H9 (cell line): ENCODE measurements around the gene SS18L1. TPM values are rescaled to one million over a fixed set of nuclear protein-coding genes. Genes with fewer than 3 reads are reported as not detected.

ENCODE experiments used
- DNase-seq: peaks from one replicate; pipeline ENCODE4 v3.0.0-alpha.2; 2017
- H2AFZ ChIP-seq: one replicate; pipeline ENCODE4 v1.6.1; 2013; ENCODE audit warnings: mild to moderate bottlenecking, low read length, control low read depth, moderate library complexity
- H2AK5ac ChIP-seq: 2 replicates; pipeline ENCODE4 v1.6.1; 2013; ENCODE audit warnings: low read length, control low read depth, mixed read lengths; ENCODE audit not compliant: insufficient read length
- H2BK120ac ChIP-seq: one replicate; pipeline ENCODE4 v1.6.1; 2013; ENCODE audit warnings: low read depth, mild to moderate bottlenecking, low read length, control low read depth, inconsistent platforms; ENCODE audit not compliant: poor library complexity, severe bottlenecking
- H2BK12ac ChIP-seq: 2 replicates; pipeline ENCODE4 v1.6.1; 2013; ENCODE audit warnings: low read length, control low read depth, mixed read lengths, low read depth; ENCODE audit not compliant: insufficient read length
- H2BK15ac ChIP-seq: 2 replicates; pipeline ENCODE4 v1.6.1; 2013; ENCODE audit warnings: low read depth, low read length, control low read depth
- H2BK20ac ChIP-seq: one replicate; pipeline ENCODE4 v1.6.1; 2013; ENCODE audit warnings: low read depth, mild to moderate bottlenecking, low read length, control low read depth, inconsistent platforms; ENCODE audit not compliant: poor library complexity, severe bottlenecking
- H2BK5ac ChIP-seq: 2 replicates; pipeline ENCODE4 v1.6.1; 2013; ENCODE audit warnings: low read length, control low read depth, mixed read lengths; ENCODE audit not compliant: insufficient read length
- H3K14ac ChIP-seq: 2 replicates; pipeline ENCODE4 v1.6.1; 2013; ENCODE audit warnings: low read length, control low read depth; ENCODE audit not compliant: insufficient read depth
- H3K18ac ChIP-seq: 2 replicates; pipeline ENCODE4 v1.6.1; 2013; ENCODE audit warnings: low read depth, mild to moderate bottlenecking, mixed read lengths, low read length, control low read depth; ENCODE audit not compliant: insufficient read length
- H3K23ac ChIP-seq: 2 replicates; pipeline ENCODE4 v1.6.1; 2013; ENCODE audit warnings: low read length, control low read depth, mixed read lengths, low read depth; ENCODE audit not compliant: insufficient read length
- H3K23me2 ChIP-seq: 2 replicates; pipeline ENCODE4 v1.6.1; 2013; ENCODE audit warnings: low read depth, mild to moderate bottlenecking, mixed read lengths, low read length, control low read depth; ENCODE audit not compliant: insufficient read length, poor library complexity, severe bottlenecking
- H3K27ac ChIP-seq: 2 replicates; pipeline ENCODE4 v1.5.1; 2013; ENCODE audit warnings: low read length, control low read depth, mixed read lengths, low read depth; ENCODE audit not compliant: insufficient read length
- H3K27me3 ChIP-seq: 2 replicates; pipeline ENCODE4 v1.6.1; 2013; ENCODE audit warnings: low read length, control low read depth, inconsistent platforms; ENCODE audit not compliant: insufficient read depth
- H3K4ac ChIP-seq: 2 replicates; pipeline ENCODE4 v1.6.1; 2013; ENCODE audit warnings: low read depth, mild to moderate bottlenecking, control low read depth, inconsistent platforms, low read length, moderate library complexity
- H3K4me1 ChIP-seq: 2 replicates; pipeline ENCODE4 v1.6.1; 2013; ENCODE audit warnings: low read length, control low read depth, inconsistent platforms; ENCODE audit not compliant: insufficient read depth
- H3K4me2 ChIP-seq: 2 replicates; pipeline ENCODE4 v1.6.1; 2013; ENCODE audit warnings: low read length, control low read depth, mixed read lengths; ENCODE audit not compliant: insufficient read length, insufficient read depth
- H3K56ac ChIP-seq: 2 replicates; pipeline ENCODE4 v1.6.1; 2013; ENCODE audit warnings: low read depth, mild to moderate bottlenecking, mixed read lengths, low read length, control low read depth; ENCODE audit not compliant: insufficient read length
- H3K79me1 ChIP-seq: 2 replicates; pipeline ENCODE4 v1.6.1; 2013; ENCODE audit warnings: low read depth, mild to moderate bottlenecking, moderate library complexity, low read length, control low read depth, inconsistent platforms; ENCODE audit not compliant: insufficient read depth, poor library complexity, severe bottlenecking
- H3K79me2 ChIP-seq: 2 replicates; pipeline ENCODE4 v1.6.1; 2013; ENCODE audit warnings: low read length, control low read depth, inconsistent platforms; ENCODE audit not compliant: insufficient read depth
- H3K9ac ChIP-seq: 2 replicates; pipeline ENCODE4 v1.6.1; 2013; ENCODE audit warnings: low read length, control low read depth, mixed read lengths; ENCODE audit not compliant: insufficient read length; ENCODE audit errors: extremely low read depth
- H3K9me3 ChIP-seq: one replicate; pipeline ENCODE4 v1.6.1; 2013; ENCODE audit warnings: low read depth, low read length, inconsistent platforms; ENCODE audit not compliant: control insufficient read depth
- H3T11ph ChIP-seq: one replicate; pipeline ENCODE4 v1.6.1; 2013; ENCODE audit warnings: mild to moderate bottlenecking, low read length, control low read depth, inconsistent platforms
- H4K20me1 ChIP-seq: one replicate; pipeline ENCODE4 v1.6.1; 2013; ENCODE audit not compliant: control insufficient read depth, insufficient read length, insufficient read depth
- H4K5ac ChIP-seq: 2 replicates; pipeline ENCODE4 v1.6.1; 2013; ENCODE audit warnings: low read depth, mild to moderate bottlenecking, mixed read lengths, low read length, control low read depth; ENCODE audit not compliant: insufficient read length
- H4K8ac ChIP-seq: replicated peaks from 2 replicates; pipeline ENCODE4 v1.6.1; 2013; ENCODE audit warnings: low read length, control low read depth, mixed read lengths, low read depth; ENCODE audit not compliant: insufficient read length
- H4K91ac ChIP-seq: 2 replicates; pipeline ENCODE4 v1.6.1; 2013; ENCODE audit warnings: low read depth, mild to moderate bottlenecking, moderate library complexity, mixed read lengths, low read length, control low read depth; ENCODE audit not compliant: insufficient read length
- H3K27ac Mint-ChIP-seq, 3 experiments: 2 replicates in 2 of 3; 3 replicates in 1 of 3; pipeline ENCODE4 v1.8.0; 2020 to 2021; ENCODE audit warnings: mixed read lengths in 3 of 3, mild to moderate bottlenecking in 1 of 3, moderate library complexity in 1 of 3
- H3K27me3 Mint-ChIP-seq: 2 replicates; pipeline ENCODE4 v1.8.0; 2021; ENCODE audit warnings: low read depth, mild to moderate bottlenecking, moderate library complexity, mixed read lengths
- H3K36me3 Mint-ChIP-seq, 3 experiments: 2 replicates in 2 of 3; 3 replicates in 1 of 3; pipeline ENCODE4 v1.8.0; 2020 to 2021; ENCODE audit warnings: low read depth in 3 of 3, mixed read lengths in 3 of 3; ENCODE audit not compliant: insufficient read depth in 1 of 3
- H3K4me1 Mint-ChIP-seq, 2 experiments: 2 replicates each; pipeline ENCODE4 v1.8.0; 2020; ENCODE audit warnings: mixed read lengths in 2 of 2
- H3K4me3 Mint-ChIP-seq, 2 experiments: 2 replicates in 1 of 2; 3 replicates in 1 of 2; pipeline ENCODE4 v1.8.0; 2020 to 2021; ENCODE audit warnings: mild to moderate bottlenecking in 2 of 2, mixed read lengths in 2 of 2, moderate library complexity in 1 of 2
- H3K9me3 Mint-ChIP-seq, 2 experiments: 2 replicates in 1 of 2; 3 replicates in 1 of 2; pipeline ENCODE4 v1.8.0; 2020; ENCODE audit warnings: mild to moderate bottlenecking in 2 of 2, mixed read lengths in 2 of 2, moderate library complexity in 1 of 2
- CTCF ChIP-seq: fragments of 200-600 bp; sonication (generic); conservative IDR thresholded peaks from 3 replicates; pipeline ENCODE4 v1.8.0; 2021; ENCODE audit warnings: antibody characterized with exemption, mild to moderate bottlenecking
- WGBS: extraction: QIAGEN DNeasy Blood & Tissue Kit; methylation state at CpG from one replicate; pipeline ENCODE4 v1.1.7; 2013; ENCODE audit warnings: missing lambda C conversion rate, low lambda C conversion rate, mixed read lengths; ENCODE audit not compliant: insufficient read length; ENCODE audit errors: extremely low coverage; 5-methylcytosine and 5-hydroxymethylcytosine counted together
- total RNA-seq: library from RNA; stranded (reverse); gene quantifications from 2 replicates; pipeline ENCODE4 v1.2.1, GENCODE V29; 2021

The SS18L1 gene
- total RNA-seq, 1 experiment from 2014 or later = 22.2 TPM

DNA sequence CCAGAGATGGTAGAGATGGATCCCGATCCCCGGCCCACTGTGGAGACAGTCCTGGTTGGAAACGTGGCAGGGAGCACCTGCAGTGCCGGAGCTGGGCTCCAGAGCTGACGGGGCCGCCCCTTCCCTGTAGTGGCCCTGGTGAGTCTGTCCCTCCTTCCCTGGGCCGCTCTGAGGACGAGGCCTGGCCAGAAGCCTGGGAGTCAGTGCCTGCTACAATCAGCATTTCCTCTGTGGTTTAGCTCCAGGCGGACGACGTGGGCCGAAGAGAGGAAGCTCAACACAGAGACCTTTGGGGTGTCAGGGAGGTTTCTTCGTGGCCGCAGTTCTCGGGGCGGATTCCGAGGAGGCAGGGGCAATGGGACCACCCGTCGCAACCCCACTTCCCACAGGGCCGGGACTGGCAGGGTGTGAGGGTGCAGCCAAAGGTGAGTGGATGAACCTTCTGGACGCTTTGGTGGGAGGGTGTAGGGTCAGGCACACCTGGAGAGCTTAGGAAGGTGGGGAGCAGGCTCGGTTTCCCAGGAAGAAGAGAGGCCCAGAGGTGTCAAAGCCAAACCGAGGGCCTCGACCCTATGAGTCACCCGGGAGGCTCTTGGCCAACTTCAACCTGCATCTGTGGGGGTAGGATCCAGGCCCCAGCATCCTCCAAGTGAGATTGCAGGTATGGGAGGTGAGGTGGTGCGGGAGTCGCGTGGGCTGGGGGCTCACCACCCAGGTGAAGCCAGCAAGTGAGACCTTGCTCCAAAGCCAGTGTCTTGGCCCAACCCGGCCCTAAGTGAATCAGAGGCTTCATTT lies 10.3 kb upstream of the SS18L1 start:
- Mint-ChIP-seq H3K4me1 (no peaks in the 10 kb centered on the region), H3K4me3 (no peak overlapping the region), H3K36me3 (peaks cover 54 to 100% (median 94%) of the 10 kb centered on the region in 3 experiments), H3K27me3 (no peaks in the 10 kb centered on the region; the same call in 1 of the 2 replicates), H3K9me3 (no peaks in the 10 kb centered on the region), H3K27ac (peak overlapping the region in 1 of 3 experiments; percentile 40; a peak in 1 of 7 replicates)
- Histone ChIP-seq H3T11ph (no peak overlapping the region), H2BK120ac (no peak overlapping the region), H4K91ac (no peak overlapping the region), H2BK12ac (no peak overlapping the region), H2AFZ (no peak overlapping the region), H3K79me2 (no peaks in the 10 kb centered on the region), H4K5ac (no peak overlapping the region), H3K9me3 (no peaks in the 10 kb centered on the region), H3K23me2 (no peaks in the 10 kb centered on the region), H3K4me1 (no peaks in the 10 kb centered on the region), H3K79me1 (peaks cover 2% of the 10 kb centered on the region), H3K4ac (no peak overlapping the region), H2BK5ac (no peak overlapping the region), H4K8ac (no peak overlapping the region), H3K56ac (no peak overlapping the region), H3K18ac (no peak overlapping the region), H2BK15ac (no peak overlapping the region), H3K9ac (no peak overlapping the region), H3K27ac (no peak overlapping the region), H3K14ac (no peak overlapping the region), H4K20me1 (no peaks in the 10 kb centered on the region), H3K23ac (no peak overlapping the region), H3K4me2 (no peak overlapping the region), H3K27me3 (no peaks in the 10 kb centered on the region), H2AK5ac (no peak overlapping the region), H2BK20ac (no peak overlapping the region)
- TF ChIP-seq CTCF = no peak
- DNase-seq = no peak
- no CpG with 5 or more reads among the region's 29 CpGs for WGBS
